ENCODE results near the gene GPC3. TPM values are rescaled to one million over a fixed set of nuclear protein-coding genes. Genes with fewer than 3 reads are reported as not detected.

Gene GPC3
- total and polyA plus RNA-seq, 2 experiments from 2014 or later: 36.8 to 60.1 TPM

- TF ChIP-seq ZNF462 (CRISPR knock-in tag; IDR thresholded peaks at IDR 0.05) (no peak), REST (IDR thresholded peaks at IDR 0.05; ENCODE audit: unreplicated experiment) (no peak), ZNF331 (CRISPR knock-in tag; IDR thresholded peaks at IDR 0.05; ENCODE audit: low read depth) (no peak), JUNB (IDR thresholded peaks at IDR 0.05; ENCODE audit: unreplicated experiment) (no peak)
These were observed 394.5 kb downstream of the GPC3 start (continued) for GRCh38 chrX:133590703-133591505.

- Histone ChIP-seq H3K36me3 (ENCODE audit: insufficient read depth) (no peaks in the 10 kb centered on the region), H3F3A (replicated peaks; ENCODE audit: low read depth) (no peaks in the 10 kb centered on the region), H2AFZ (no peak overlapping the region), H3K27me3 (ENCODE audit: insufficient read depth) (no peaks in the 10 kb centered on the region), H4K20me1 (replicated peaks; ENCODE audit: insufficient read depth) (no peaks in the 10 kb centered on the region), H3K4me2 (no peak overlapping the region), H3K27ac (ENCODE audit: low read depth) (no peak overlapping the region), H3K79me2 (replicated peaks; ENCODE audit: insufficient read depth) (no peaks in the 10 kb centered on the region), H3K4me3 (no peak overlapping the region), H3K9me2 (ENCODE audit: insufficient read depth) (no peaks in the 10 kb centered on the region), H3K4me1 (ENCODE audit: insufficient read depth) (no peaks in the 10 kb centered on the region)
- H3K27ac Mint-ChIP-seq: no peak overlapping the region
- no peaks in the 10 kb centered on the region for H3K27me3 Mint-ChIP-seq (ENCODE audit: insufficient read depth, low read depth, poor library complexity)
- no peaks in the 10 kb centered on the region for H3K9me3 Mint-ChIP-seq
- DNase-seq (ENCODE audit: low spot score): no peak
- H3K4me1 Mint-ChIP-seq: peaks cover 24% of the 10 kb centered on the region
- no peak for ATAC-seq
- H3K4me3 Mint-ChIP-seq: no peak overlapping the region
- no peaks in the 10 kb centered on the region; the same call in 2 of the 3 replicates for H3K36me3 Mint-ChIP-seq (ENCODE audit: low read depth)
- TF ChIP-seq POLR2AphosphoS5 (IDR thresholded peaks at IDR 0.05; ENCODE audit: low read depth) (no peak), ETS1 (IDR thresholded peaks at IDR 0.05) (no peak), CREB1 (CRISPR knock-in tag; IDR thresholded peaks at IDR 0.05; ENCODE audit: low read depth) (no peak), ZNF331 (CRISPR knock-in tag; IDR thresholded peaks at IDR 0.05; ENCODE audit: low read depth) (no peak), REST (IDR thresholded peaks at IDR 0.05; ENCODE audit: unreplicated experiment) (no peak), JUNB (IDR thresholded peaks at IDR 0.05; ENCODE audit: unreplicated experiment) (no peak), EZH2 (IDR thresholded peaks at IDR 0.05; ENCODE audit: low read depth, unreplicated experiment) (no peak), STAT1 (IDR thresholded peaks at IDR 0.05; ENCODE audit: unreplicated experiment) (no peak)
These were observed 396.6 kb downstream of the GPC3 start for GRCh38 chrX:133588827-133589226.

Data from GM23338 (cell line).